Activated T-helper 1 cell treated with anti-CD3 and anti-CD28 coated beads, Interleukin-2, amount 50 U/mL, for 16 hours (primary cell): Measurements from ENCODE around the gene ENPP3.

Experiments
- DNase-seq, 2 donors: peaks; one replicate each; pipeline ENCODE4 v3.0.0-alpha.2; 2020; ENCODE audit warnings: low read depth in 1 of 2, low spot score in 1 of 2

ENPP3 gene

GRCh38 chr6:131763749-131764148, 126.6 kb downstream of the ENPP3 start:
- DNase-seq, result no peak

GRCh38 chr6:131764350-131764749, 127.2 kb downstream of the ENPP3 start:
- no peak for DNase-seq

GRCh38 chr6:131765081-131765803, 128.1 kb downstream of the ENPP3 start:
- no peak for DNase-seq

GRCh38 chr6:131765804-131766135, 128.7 kb downstream of the ENPP3 start:
- no peak for DNase-seq

GRCh38 chr6:131766631-131767030, 129.5 kb downstream of the ENPP3 start:
- DNase-seq, result no peak

- DNase-seq, result no peak
These were observed 131.9 kb downstream of the ENPP3 start for GRCh38 chr6:131768964-131769363.

GRCh38 chr6:131769385-131770141, 132.5 kb downstream of the ENPP3 start:
- DNase-seq, result no peak

- DNase-seq, result no peak
These were observed 133.7 kb downstream of the ENPP3 start for GRCh38 chr6:131770776-131771175.

GRCh38 chr6:131773284-131773950, 136.3 kb downstream of the ENPP3 start:
- DNase-seq, result no peak

- DNase-seq, result no peak
These were observed 138.8 kb downstream of the ENPP3 start for GRCh38 chr6:131775886-131776285.

GRCh38 chr6:131776985-131777384, 139.9 kb downstream of the ENPP3 start:
- no peak for DNase-seq

GRCh38 chr6:131778169-131778568, 141.1 kb downstream of the ENPP3 start:
- no peak for DNase-seq

GRCh38 chr6:131779304-131779703, 142.2 kb downstream of the ENPP3 start:
- DNase-seq, result no peak

GRCh38 chr6:131780600-131780999, 143.5 kb downstream of the ENPP3 start:
- no peak for DNase-seq

- DNase-seq, result no peak
These were observed 144.6 kb downstream of the ENPP3 start for GRCh38 chr6:131781687-131782086.

GRCh38 chr6:131782764-131783163, 145.7 kb downstream of the ENPP3 start:
- no peak for DNase-seq

GRCh38 chr6:131784561-131784960, 147.5 kb downstream of the ENPP3 start:
- DNase-seq, result no peak

- DNase-seq, result no peak
These were observed 150.0 kb downstream of the ENPP3 start for GRCh38 chr6:131787079-131787478.

GRCh38 chr6:131787766-131788712, 150.9 kb downstream of the ENPP3 start:
- no peak for DNase-seq

GRCh38 chr6:131789219-131789618, 152.1 kb downstream of the ENPP3 start:
- no peak for DNase-seq

GRCh38 chr6:131791476-131791875, 154.4 kb downstream of the ENPP3 start:
- no peak for DNase-seq
